ENCODE data around the gene GPC3.
A peak's percentile ranks its signal among the peaks of the same experiment; 100 is the strongest.
"Not testable (repeated sequence)": the region's sequence is repeated elsewhere in the genome, so short reads cannot be mapped to it uniquely, and the experiment has no call there.

The GPC3 gene

GRCh38 chrX:133633162-133633561 lies 352.2 kb downstream of the GPC3 start:
- no peak for DNase-seq (ENCODE audit: low read depth)
- TF ChIP-seq CTCF (conservative IDR thresholded peaks at IDR 0.05; ENCODE audit: low read depth, low read length) = no peak
- no peak overlapping the region for H3K4me3 ChIP-seq (ENCODE audit: low read depth, low read length)

- no peak for TF ChIP-seq CTCF (conservative IDR thresholded peaks at IDR 0.05; ENCODE audit: low read depth, low read length)
- H3K4me3 ChIP-seq (ENCODE audit: low read depth, low read length) = no peak overlapping the region
- DNase-seq (ENCODE audit: low read depth) = no peak
Measured at GRCh38 chrX:133630362-133630761, 355.0 kb downstream of the GPC3 start.

- no peak for TF ChIP-seq CTCF (conservative IDR thresholded peaks at IDR 0.05; ENCODE audit: low read depth, low read length)
- no peak for DNase-seq (ENCODE audit: low read depth)
- H3K4me3 ChIP-seq (ENCODE audit: low read depth, low read length) = no peak overlapping the region
Measured at GRCh38 chrX:133627673-133628072, 357.7 kb downstream of the GPC3 start.

- H3K4me3 ChIP-seq (ENCODE audit: low read depth, low read length); DNase-seq (ENCODE audit: low read depth): not testable (repeated sequence)
Measured at GRCh38 chrX:133621384-133621783, 364.0 kb downstream of the GPC3 start.

- no peak for DNase-seq (ENCODE audit: low read depth)
- TF ChIP-seq CTCF (conservative IDR thresholded peaks at IDR 0.05; ENCODE audit: low read depth, low read length) = no peak
- H3K4me3 ChIP-seq (ENCODE audit: low read depth, low read length) = no peak overlapping the region
Measured at GRCh38 chrX:133611676-133612075, 373.7 kb downstream of the GPC3 start.

- H3K4me3 ChIP-seq (ENCODE audit: low read depth, low read length) = no peak overlapping the region
- TF ChIP-seq CTCF (conservative IDR thresholded peaks at IDR 0.05; ENCODE audit: low read depth, low read length) = no peak
- DNase-seq (ENCODE audit: low read depth) = no peak
Measured at GRCh38 chrX:133610056-133610455, 375.3 kb downstream of the GPC3 start.

- no peak for TF ChIP-seq CTCF (conservative IDR thresholded peaks at IDR 0.05; ENCODE audit: low read depth, low read length)
- no peak overlapping the region for H3K4me3 ChIP-seq (ENCODE audit: low read depth, low read length)
- no peak for DNase-seq (ENCODE audit: low read depth)
Measured at GRCh38 chrX:133609166-133609565, 376.2 kb downstream of the GPC3 start.

GRCh38 chrX:133608406-133608805 lies 377.0 kb downstream of the GPC3 start:
- TF ChIP-seq CTCF (conservative IDR thresholded peaks at IDR 0.05; ENCODE audit: low read depth, low read length) = no peak
- H3K4me3 ChIP-seq (ENCODE audit: low read depth, low read length) = no peak overlapping the region
- DNase-seq (ENCODE audit: low read depth) = peak; percentile 5

Measured in choroid plexus epithelial cell (primary cell).